Thyroid gland (tissue), 4 donors: ENCODE data around the gene HS6ST1. TPM values are rescaled to one million over a fixed set of nuclear protein-coding genes. Genes with fewer than 3 reads are reported as not detected.
A peak's percentile ranks its signal among the peaks of the same experiment; 100 is the strongest.

Source experiments
- DNase-seq, 2 donors: peaks; one replicate each; pipeline ENCODE4 v3.0.0-alpha.2; 2019
- H3K27ac ChIP-seq, 3 donors: fragments of 200-600 bp; sonication (generic); 1 replicate in 2 of 3; 2 replicates in 1 of 3; pipeline ENCODE4 v1.5.1; 2016 to 2019; ENCODE audit warnings: mild to moderate bottlenecking in 1 of 3, moderate library complexity in 1 of 3
- H3K27me3 ChIP-seq: fragments of 200-600 bp; sonication (generic); one replicate; pipeline ENCODE4 v1.5.1; 2019
- H3K36me3 ChIP-seq, 2 donors: fragments of 200-600 bp; sonication (generic); one replicate each; pipeline ENCODE4 v1.5.1; 2016 to 2019
- H3K4me1 ChIP-seq, 2 donors: fragments of 200-600 bp; sonication (generic); one replicate each; pipeline ENCODE4 v1.5.1; 2017 to 2019
- H3K4me3 ChIP-seq, 3 donors: fragments of 200-600 bp; sonication (generic); replicated peaks in 1 of 3; 1 replicate in 2 of 3; 2 replicates in 1 of 3; pipeline ENCODE4 v1.5.1; 2016; ENCODE audit warnings: mild to moderate bottlenecking in 1 of 3
- H3K9me3 ChIP-seq: fragments of 200-600 bp; sonication (generic); one replicate; pipeline ENCODE4 v1.5.1; 2017
- CTCF ChIP-seq, 6 experiments: fragments of 200-600 bp in 3 of 6; fragments of 450-650 bp in 3 of 6; sonication (generic) in 3 of 6; IDR thresholded peaks; one replicate each; pipeline ENCODE4 v1.5.1; 2016 to 2019; ENCODE audit warnings: antibody characterized with exemption in 6 of 6, mild to moderate bottlenecking in 2 of 6, inconsistent platforms in 1 of 6, moderate library complexity in 1 of 6
- POLR2A ChIP-seq, 2 donors: fragments of 450-650 bp; IDR thresholded peaks; one replicate each; pipeline ENCODE4 v1.6.1; 2017; ENCODE audit warnings: antibody characterized with exemption in 2 of 2, mild to moderate bottlenecking in 2 of 2, moderate library complexity in 1 of 2
- WGBS, 2 donors: methylation state at CpG; one replicate each; pipeline ENCODE4 v1.1.5; 2017; 5-methylcytosine and 5-hydroxymethylcytosine counted together
- intact Hi-C: fragments of 100-400 bp; cut with DNase I; formaldehyde crosslinking; loops from one replicate; pipeline ENCODE4 v1.15.1; 2023
- total RNA-seq, 4 donors: library from RNA; depleted of rRNA; stranded (reverse); fragments of >200 nt; gene quantifications; one replicate each; pipeline ENCODE4 v1.2.3, GENCODE V29; 2016

The HS6ST1 gene
- total RNA-seq, 4 donors from 2014 or later: 27.1 to 35.6 (median 32.5) TPM

GRCh38 chr2:128232965-128233789, 85.5 kb downstream of the HS6ST1 start:
- Histone ChIP-seq H3K27ac (peak overlapping the region in 1 of 3 donors; percentile 50), H3K27me3 (no peaks in the 10 kb centered on the region), H3K4me3 (peak overlapping the region; percentile 46 to 74 (median 47)), H3K9me3 (no peaks in the 10 kb centered on the region), H3K36me3 (no peaks in the 10 kb centered on the region), H3K4me1 (peaks cover 0 to 9% of the 10 kb centered on the region in 2 donors)
- peak; percentile 81 to 89 for DNase-seq
- TF ChIP-seq CTCF (IDR thresholded peaks at IDR 0.05) (peak; percentile 51 to 95 (median 77)), POLR2A (IDR thresholded peaks at IDR 0.05) (peak in 1 of 2 donors; percentile 31)
- intact Hi-C loops: no loop called here
- 0 to 1% methylated on average over 3 to 27 of the region's 84 CpGs for WGBS, 2 donors

GRCh38 chr2:128228894-128229293, 89.8 kb downstream of the HS6ST1 start:
- TF ChIP-seq CTCF (IDR thresholded peaks at IDR 0.05): no peak
- TF ChIP-seq POLR2A (IDR thresholded peaks at IDR 0.05): no peak
- peaks cover 0 to 9% of the 10 kb centered on the region in 2 donors for H3K4me1 ChIP-seq
- intact Hi-C loops: no loop called here
- no peak overlapping the region for H3K27ac ChIP-seq
- no peaks in the 10 kb centered on the region for H3K27me3 ChIP-seq
- no peaks in the 10 kb centered on the region for H3K9me3 ChIP-seq
- H3K36me3 ChIP-seq: no peaks in the 10 kb centered on the region
- H3K4me3 ChIP-seq: no peak overlapping the region
- DNase-seq: no peak

GRCh38 chr2:128227862-128228261, 90.8 kb downstream of the HS6ST1 start:
- Histone ChIP-seq H3K27me3 (no peaks in the 10 kb centered on the region), H3K9me3 (no peaks in the 10 kb centered on the region), H3K27ac (no peak overlapping the region), H3K4me3 (no peak overlapping the region), H3K4me1 (peaks cover 0 to 5% of the 10 kb centered on the region in 2 donors), H3K36me3 (no peaks in the 10 kb centered on the region)
- intact Hi-C loops: no loop called here
- TF ChIP-seq POLR2A (IDR thresholded peaks at IDR 0.05) (no peak), CTCF (IDR thresholded peaks at IDR 0.05) (no peak)
- no peak for DNase-seq
- 96 to 100% methylated on average over 1 of the region's 1 CpG for WGBS, 2 donors

- intact Hi-C loops: no loop called here
- Histone ChIP-seq H3K36me3 (no peaks in the 10 kb centered on the region), H3K27me3 (no peaks in the 10 kb centered on the region), H3K27ac (no peak overlapping the region), H3K4me1 (no peaks in the 10 kb centered on the region), H3K4me3 (no peak overlapping the region), H3K9me3 (no peaks in the 10 kb centered on the region)
- DNase-seq: no peak
- WGBS, 2 donors: 71 to 79% methylated on average over 8 of the region's 8 CpGs
- TF ChIP-seq CTCF (IDR thresholded peaks at IDR 0.05): no peak
- TF ChIP-seq POLR2A (IDR thresholded peaks at IDR 0.05): no peak
Measured at GRCh38 chr2:128219891-128220290, 98.8 kb downstream of the HS6ST1 start.

GRCh38 chr2:128217671-128218070, 101.0 kb downstream of the HS6ST1 start:
- Histone ChIP-seq H3K27me3 (no peaks in the 10 kb centered on the region), H3K27ac (no peak overlapping the region), H3K36me3 (no peaks in the 10 kb centered on the region), H3K4me3 (no peak overlapping the region), H3K9me3 (no peaks in the 10 kb centered on the region), H3K4me1 (no peaks in the 10 kb centered on the region)
- WGBS, 2 donors: 62 to 72% methylated on average over 4 of the region's 4 CpGs
- no peak for TF ChIP-seq CTCF (IDR thresholded peaks at IDR 0.05)
- TF ChIP-seq POLR2A (IDR thresholded peaks at IDR 0.05): no peak
- intact Hi-C loops: no loop called here
- DNase-seq: no peak
